GM12874 (cell line): Measurements from ENCODE around the gene CYP26B1.

Source experiments
- TF ChIP-seq, protein P1 (sequence below): IDR thresholded peaks from 2 replicates; pipeline ENCODE4 v1.5.1; 2011; ENCODE audit warnings: low read depth, mild to moderate bottlenecking, control low read depth, low read length, moderate library complexity; ENCODE audit not compliant: insufficient read depth

The CYP26B1 gene

DNA sequence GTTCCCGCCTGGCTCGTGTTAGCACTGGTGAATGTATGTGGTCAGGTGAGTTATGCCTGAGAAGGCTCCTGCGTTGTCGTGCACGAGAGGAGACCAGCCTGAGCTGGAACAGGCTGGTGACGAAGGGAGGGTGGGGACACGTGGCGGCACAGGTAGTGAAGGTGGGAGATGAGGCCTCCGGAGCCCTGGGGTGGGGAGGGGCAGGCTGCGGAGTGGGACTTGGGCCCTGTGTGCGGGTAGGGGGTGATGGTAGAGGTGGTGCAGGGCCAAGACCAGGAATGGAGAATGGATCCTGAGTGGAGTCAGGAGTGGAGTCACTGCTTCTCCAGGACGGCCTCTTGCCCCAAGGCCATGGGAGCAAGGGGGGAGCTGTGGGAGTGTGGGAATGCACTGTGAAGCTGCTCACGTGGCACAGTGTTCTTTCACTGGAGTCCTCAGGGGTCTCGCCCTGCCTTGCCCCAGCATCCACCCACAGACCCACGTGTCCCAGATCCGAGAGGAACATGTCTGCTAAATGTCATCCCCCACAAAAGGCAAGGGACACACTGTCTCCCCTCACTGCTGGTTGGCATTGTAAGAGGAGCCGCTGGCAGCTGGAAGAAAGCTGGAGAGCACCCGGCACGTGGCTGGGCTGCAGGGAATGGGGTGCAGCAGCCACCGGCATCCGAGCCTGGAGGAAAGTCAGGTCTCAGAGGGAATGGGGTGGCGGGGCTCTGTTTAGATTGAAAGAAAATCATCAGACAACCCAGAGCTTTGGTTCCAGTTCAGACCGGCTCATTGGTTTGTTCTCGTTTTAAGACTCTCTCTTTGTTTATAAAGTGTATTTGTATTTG lies 63.7 kb downstream of the CYP26B1 start:
- TF ChIP-seq, protein P1, sequence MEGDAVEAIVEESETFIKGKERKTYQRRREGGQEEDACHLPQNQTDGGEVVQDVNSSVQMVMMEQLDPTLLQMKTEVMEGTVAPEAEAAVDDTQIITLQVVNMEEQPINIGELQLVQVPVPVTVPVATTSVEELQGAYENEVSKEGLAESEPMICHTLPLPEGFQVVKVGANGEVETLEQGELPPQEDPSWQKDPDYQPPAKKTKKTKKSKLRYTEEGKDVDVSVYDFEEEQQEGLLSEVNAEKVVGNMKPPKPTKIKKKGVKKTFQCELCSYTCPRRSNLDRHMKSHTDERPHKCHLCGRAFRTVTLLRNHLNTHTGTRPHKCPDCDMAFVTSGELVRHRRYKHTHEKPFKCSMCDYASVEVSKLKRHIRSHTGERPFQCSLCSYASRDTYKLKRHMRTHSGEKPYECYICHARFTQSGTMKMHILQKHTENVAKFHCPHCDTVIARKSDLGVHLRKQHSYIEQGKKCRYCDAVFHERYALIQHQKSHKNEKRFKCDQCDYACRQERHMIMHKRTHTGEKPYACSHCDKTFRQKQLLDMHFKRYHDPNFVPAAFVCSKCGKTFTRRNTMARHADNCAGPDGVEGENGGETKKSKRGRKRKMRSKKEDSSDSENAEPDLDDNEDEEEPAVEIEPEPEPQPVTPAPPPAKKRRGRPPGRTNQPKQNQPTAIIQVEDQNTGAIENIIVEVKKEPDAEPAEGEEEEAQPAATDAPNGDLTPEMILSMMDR, result no peak

DNA sequence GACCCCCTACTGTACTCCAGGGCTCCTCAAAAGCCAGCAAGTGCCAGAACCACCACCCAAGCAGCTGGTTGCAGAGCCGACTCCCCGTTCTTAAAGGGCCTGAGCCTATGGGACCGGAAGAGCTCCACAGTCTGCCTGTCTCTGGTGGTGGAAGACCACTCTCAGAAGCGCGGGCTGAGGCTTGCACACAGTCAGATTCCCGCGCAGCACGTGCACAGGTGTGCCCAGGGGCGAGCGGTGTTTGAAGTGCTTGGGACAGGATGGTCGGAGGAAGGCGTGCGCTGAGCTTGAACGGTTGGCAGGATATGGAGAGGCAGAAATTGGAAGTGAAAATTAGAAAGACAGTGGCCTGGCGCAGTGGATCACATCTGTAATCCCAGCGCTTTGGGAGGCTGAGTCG lies 64.8 kb downstream of the CYP26B1 start:
- TF ChIP-seq, protein P1, result no peak

DNA sequence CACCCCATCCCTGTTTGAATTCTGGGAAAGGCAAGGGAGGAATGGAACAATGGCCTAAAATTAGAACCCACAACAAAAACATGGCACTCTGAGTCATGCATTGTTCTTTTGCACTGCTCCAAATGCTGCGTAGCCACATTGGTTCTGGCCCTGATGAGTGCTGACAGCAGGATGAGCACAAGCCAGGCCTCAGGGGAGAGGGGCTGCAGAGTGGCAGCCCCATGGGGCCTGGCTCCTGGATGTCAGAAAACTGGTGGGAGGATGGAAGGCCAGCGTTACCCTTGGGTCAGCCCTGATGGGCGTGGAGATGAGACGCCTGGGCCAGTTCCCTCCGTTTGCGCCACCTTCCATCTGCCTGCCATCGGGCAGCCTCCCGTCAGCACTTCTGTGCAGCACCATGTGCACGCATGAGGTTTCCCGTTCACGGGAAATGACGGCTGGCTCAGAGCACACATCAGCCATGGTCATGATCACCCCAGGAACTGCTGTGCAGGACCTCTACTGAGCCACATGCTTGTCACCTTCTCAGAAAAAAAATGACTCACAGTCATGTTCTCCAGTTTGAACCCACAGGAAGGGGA lies 65.6 kb downstream of the CYP26B1 start:
- TF ChIP-seq, protein P1, result no peak

DNA sequence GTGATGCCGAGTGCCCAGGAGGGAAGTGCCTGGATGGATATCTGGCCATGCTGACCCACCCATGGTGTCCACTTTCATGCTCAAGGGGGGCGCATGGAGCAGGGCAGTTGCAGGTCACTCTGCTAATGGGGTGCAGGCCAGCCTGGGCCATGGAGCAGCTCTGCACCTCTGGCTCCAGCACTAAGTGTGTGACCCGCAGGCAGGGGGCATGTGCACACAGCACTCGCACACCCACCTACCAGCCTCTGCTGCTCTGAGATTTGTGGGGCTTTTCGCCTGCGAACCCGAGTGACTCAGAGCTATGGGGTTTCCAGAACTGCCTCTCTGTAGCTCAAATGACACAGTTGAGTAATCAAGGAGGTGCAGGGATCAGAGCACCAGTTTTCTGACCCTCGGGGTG lies 66.2 kb downstream of the CYP26B1 start:
- TF ChIP-seq, protein P1, result no peak

DNA sequence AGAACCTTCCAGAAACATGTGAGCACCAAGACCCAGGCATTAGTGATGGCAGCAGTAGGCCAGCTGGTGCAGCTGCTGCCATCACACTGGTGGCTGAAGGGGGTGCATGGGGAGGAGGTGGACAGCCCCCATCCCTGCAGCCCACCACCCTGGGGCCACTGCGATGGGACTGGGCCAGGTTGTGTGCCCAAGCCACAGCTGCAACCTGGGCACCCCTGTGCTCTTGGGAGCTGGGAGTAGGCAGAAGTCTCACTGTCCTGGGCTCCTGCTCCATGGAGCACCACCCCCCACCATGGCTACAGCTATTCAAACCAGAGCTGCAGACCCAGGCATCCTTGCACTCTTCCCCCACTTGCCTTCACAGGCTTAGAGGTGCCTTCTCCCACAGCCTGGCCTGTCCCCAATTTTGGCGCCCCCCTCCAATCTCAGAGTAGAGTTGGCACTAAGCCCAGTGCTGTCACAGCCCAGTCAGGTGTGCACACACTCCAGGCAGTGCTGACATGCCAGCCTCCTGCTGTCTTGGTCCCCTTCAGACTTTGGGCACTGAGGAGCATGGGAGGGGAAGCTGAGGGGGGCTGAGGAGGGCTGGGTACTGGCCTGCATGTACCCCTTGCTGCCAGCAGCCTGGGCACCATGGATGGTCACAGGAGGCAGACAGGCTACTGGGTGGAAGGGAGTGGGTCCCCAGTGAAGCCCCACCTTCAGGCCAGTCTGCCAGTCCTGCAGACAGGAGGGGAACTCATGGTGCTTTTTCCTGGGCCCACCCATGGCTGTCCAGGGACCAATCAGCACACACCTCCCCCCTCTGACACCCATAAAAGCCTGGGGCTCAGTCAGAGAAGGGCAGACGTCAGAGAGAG lies 67.1 kb downstream of the CYP26B1 start:
- TF ChIP-seq, protein P1, result no peak
